Upper lobe of left lung (tissue), 4 donors: ENCODE data around the gene SLC39A13.

Experiments
- CTCF ChIP-seq, 6 experiments: fragments of 450-650 bp in 4 of 6; fragments of 200-600 bp in 2 of 6; sonication (generic) in 2 of 6; IDR thresholded peaks; one replicate each; pipeline ENCODE4 v1.5.1; 2016 to 2019; ENCODE audit warnings: antibody characterized with exemption in 6 of 6
- POLR2A ChIP-seq, 4 donors: fragments of 450-650 bp; IDR thresholded peaks; one replicate each; pipeline ENCODE4 v1.5.1; 2016 to 2017; ENCODE audit warnings: antibody characterized with exemption in 4 of 4, mild to moderate bottlenecking in 2 of 4
- POLR2AphosphoS5 ChIP-seq, 2 donors: sonication (generic); formaldehyde crosslinking; IDR thresholded peaks; one replicate each; pipeline ENCODE4 v1.5.1; 2017; ENCODE audit warnings: antibody characterized with exemption in 2 of 2

GRCh38 chr11:47398551-47398950 is 9.8 kb upstream of the SLC39A13 start:
- no peak for TF ChIP-seq CTCF (IDR thresholded peaks at IDR 0.05)
- TF ChIP-seq POLR2AphosphoS5 (IDR thresholded peaks at IDR 0.05): no peak
- TF ChIP-seq POLR2A (IDR thresholded peaks at IDR 0.05): no peak
